ENCODE measurements around the gene UTP14C.

The UTP14C gene

GRCh38 chr13:52070929-52071523 is 46.5 kb downstream of the UTP14C start:
- Histone ChIP-seq H3K9me3 (ENCODE audit: control insufficient read depth, insufficient read depth, low read length) (peaks cover 11% of the 10 kb centered on the region), H3K4me3 (ENCODE audit: low read length) (no peak overlapping the region), H3K9me2 (replicated peaks; ENCODE audit: control insufficient read depth, low read length) (no peaks in the 10 kb centered on the region), H3K4me2 (ENCODE audit: low read length) (no peak overlapping the region), H3K4me1 (ENCODE audit: control insufficient read depth, low read length) (no peaks in the 10 kb centered on the region), H3K27ac (ENCODE audit: low read depth, low read length) (no peak overlapping the region), H3K36me3 (ENCODE audit: control insufficient read depth, low read length) (no peaks in the 10 kb centered on the region), H3F3A (ENCODE audit: control insufficient read depth, insufficient read depth) (no peaks in the 10 kb centered on the region), H3K27me3 (ENCODE audit: control insufficient read depth, low read length) (peaks cover 3% of the 10 kb centered on the region; the same call in 1 of the 2 replicates), H3K79me2 (ENCODE audit: control insufficient read depth, low read length) (no peaks in the 10 kb centered on the region), H4K20me1 (ENCODE audit: control insufficient read depth, insufficient read depth, low read depth, low read length) (no peaks in the 10 kb centered on the region)
- TF ChIP-seq EZH2phosphoT487 (IDR thresholded peaks at IDR 0.05; ENCODE audit: borderline replicate concordance, low read length) (no peak), CTCF (IDR thresholded peaks at IDR 0.05; ENCODE audit: low read depth, low read length, poor library complexity, severe bottlenecking) (no peak)
